Progenitor cell of endocrine pancreas (in vitro differentiated cells): ENCODE measurements around the gene C16orf74. TPM values are rescaled to one million over a fixed set of nuclear protein-coding genes. Genes with fewer than 3 reads are reported as not detected.

Experiments used
- DNase-seq: peaks from one replicate; pipeline ENCODE4 v3.0.0; 2021; ENCODE audit warnings: low spot score; ENCODE audit not compliant: unreplicated experiment
- H3K27ac Mint-ChIP-seq: 2 replicates; pipeline ENCODE4 v1.8.0; 2021; ENCODE audit warnings: mild to moderate bottlenecking, moderate library complexity, mixed read lengths
- H3K27me3 Mint-ChIP-seq: 2 replicates; pipeline ENCODE4 v1.8.0; 2021; ENCODE audit warnings: mixed read lengths
- H3K36me3 Mint-ChIP-seq: 2 replicates; pipeline ENCODE4 v1.8.0; 2022; ENCODE audit warnings: mixed read lengths; ENCODE audit not compliant: insufficient read depth
- H3K4me1 Mint-ChIP-seq: 2 replicates; pipeline ENCODE4 v1.8.0; 2021; ENCODE audit warnings: low read depth, mixed read lengths
- H3K4me3 Mint-ChIP-seq: 2 replicates; pipeline ENCODE4 v1.8.0; 2021; ENCODE audit warnings: low read depth, mild to moderate bottlenecking, moderate library complexity, mixed read lengths
- H3K9me3 Mint-ChIP-seq: 2 replicates; pipeline ENCODE4 v1.8.0; 2021; ENCODE audit warnings: low read depth, mixed read lengths
- CTCF ChIP-seq: fragments of 200-600 bp; sonication (generic); IDR thresholded peaks from one replicate; pipeline ENCODE4 v1.5.0; 2021; ENCODE audit warnings: antibody characterized with exemption, mild to moderate bottlenecking; ENCODE audit not compliant: unreplicated experiment
- total RNA-seq: library from RNA; stranded (reverse); gene quantifications from 2 replicates; pipeline ENCODE4 v1.2.1, GENCODE V29; 2021

Gene C16orf74
- total RNA-seq, 1 donor from 2014 or later, result 0.65 TPM

- peaks cover 2% of the 10 kb centered on the region for H3K27me3 Mint-ChIP-seq
- peak overlapping the region; percentile 73 for H3K27ac Mint-ChIP-seq
- no peak for DNase-seq
Measured at GRCh38 chr16:85689950-85690320, 61.0 kb downstream of the C16orf74 start.

GRCh38 chr16:85689285-85689949, 61.5 kb downstream of the C16orf74 start:
- no peak for DNase-seq
- H3K4me3 Mint-ChIP-seq, result peak overlapping the region; percentile 63
- H3K36me3 Mint-ChIP-seq, result peaks cover 2% of the 10 kb centered on the region
- TF ChIP-seq CTCF, result no peak
- H3K27ac Mint-ChIP-seq, result no peak overlapping the region
- H3K9me3 Mint-ChIP-seq, result no peaks in the 10 kb centered on the region
- H3K27me3 Mint-ChIP-seq, result no peaks in the 10 kb centered on the region
- peaks cover 15% of the 10 kb centered on the region for H3K4me1 Mint-ChIP-seq

More at GRCh38 chr16:85689950-85690320, 61.0 kb downstream of the C16orf74 start:
- no peaks in the 10 kb centered on the region for H3K9me3 Mint-ChIP-seq
- peaks cover 15% of the 10 kb centered on the region for H3K4me1 Mint-ChIP-seq
- H3K36me3 Mint-ChIP-seq, result peaks cover 2% of the 10 kb centered on the region
- no peak overlapping the region for H3K4me3 Mint-ChIP-seq
- no peak for TF ChIP-seq CTCF

- peaks cover 2% of the 10 kb centered on the region for H3K36me3 Mint-ChIP-seq
- peaks cover 15% of the 10 kb centered on the region for H3K4me1 Mint-ChIP-seq
- no peaks in the 10 kb centered on the region for H3K9me3 Mint-ChIP-seq
- peak within 1 kb of the TSS; percentile 62 for H3K27ac Mint-ChIP-seq
- H3K27me3 Mint-ChIP-seq, result no peaks in the 10 kb centered on the region
- DNase-seq, result peak; percentile 83
- TF ChIP-seq CTCF, result no peak
- H3K4me3 Mint-ChIP-seq, result peak within 1 kb of the TSS; percentile 72
Measured at GRCh38 chr16:85688586-85689284, 62.2 kb downstream of the C16orf74 start, which contains the start of gene GINS2. TSS of gene GINS2 (minus strand) at chr16:85688954. CDS start at chr16:85688898, 56 bp downstream.

- H3K27ac Mint-ChIP-seq, result peak overlapping the region; percentile 62
- H3K27me3 Mint-ChIP-seq, result no peaks in the 10 kb centered on the region
- no peaks in the 10 kb centered on the region for H3K9me3 Mint-ChIP-seq
- DNase-seq, result no peak
- peaks cover 15% of the 10 kb centered on the region for H3K4me1 Mint-ChIP-seq
- H3K36me3 Mint-ChIP-seq, result peaks cover 4% of the 10 kb centered on the region
- TF ChIP-seq CTCF, result no peak
- H3K4me3 Mint-ChIP-seq, result peak overlapping the region; percentile 72
Measured at GRCh38 chr16:85687651-85688471, 63.0 kb downstream of the C16orf74 start.
